CD4-positive, CD25-positive, alpha-beta regulatory T cell (primary cell): ENCODE results near the gene CA12. TPM values are rescaled to one million over a fixed set of nuclear protein-coding genes. Genes with fewer than 3 reads are reported as not detected.
A peak's percentile ranks its signal among the peaks of the same experiment; 100 is the strongest.

Experiments
- ATAC-seq, 2 donors: fragments of 150-1000 bp; cut with Tn5 transposase; one replicate each; pipeline ENCODE4 v1.10.0; 2021; ENCODE audit warnings: low read depth in 2 of 2, moderate number of reproducible peaks in 2 of 2, moderate library complexity in 1 of 2
- DNase-seq, 3 donors: peaks; one replicate each; pipeline versions ENCODE4 v3.0.0 to v3.0.0-alpha.2; 2012 to 2022; ENCODE audit warnings: mixed read lengths in 1 of 3
- H3K27ac ChIP-seq: one replicate; pipeline ENCODE4 v1.7.0; 2013; ENCODE audit warnings: mild to moderate bottlenecking, low read length; ENCODE audit not compliant: insufficient read depth, poor library complexity, severe bottlenecking
- H3K27me3 ChIP-seq: one replicate; pipeline ENCODE4 v1.7.0; 2013; ENCODE audit warnings: low read length; ENCODE audit not compliant: control insufficient read depth, insufficient read depth
- H3K36me3 ChIP-seq: one replicate; pipeline ENCODE4 v1.7.0; 2013; ENCODE audit warnings: mild to moderate bottlenecking, low read length, moderate library complexity; ENCODE audit not compliant: control insufficient read depth, insufficient read depth
- H3K4me1 ChIP-seq: 2 replicates; pipeline ENCODE4 v1.7.0; 2013; ENCODE audit warnings: mild to moderate bottlenecking, low read length; ENCODE audit not compliant: insufficient read depth, control insufficient read depth, poor library complexity, severe bottlenecking
- H3K4me3 ChIP-seq: one replicate; pipeline ENCODE4 v1.7.0; 2013; ENCODE audit warnings: low read depth, mild to moderate bottlenecking, low read length, moderate library complexity
- H3K9me3 ChIP-seq, 2 experiments: 1 replicate in 1 of 2; 2 replicates in 1 of 2; pipeline ENCODE4 v1.7.0; 2013; ENCODE audit warnings: low read length in 2 of 2, mild to moderate bottlenecking in 1 of 2, moderate library complexity in 1 of 2; ENCODE audit not compliant: control insufficient read depth in 2 of 2
- H3K27ac Mint-ChIP-seq, 3 donors: one replicate each; pipeline ENCODE4 v1.8.0; 2020 to 2022; ENCODE audit warnings: mild to moderate bottlenecking in 3 of 3, mixed read lengths in 3 of 3, moderate library complexity in 2 of 3
- H3K27me3 Mint-ChIP-seq: one replicate; pipeline ENCODE4 v1.8.0; 2022; ENCODE audit warnings: mild to moderate bottlenecking, mixed read lengths
- H3K36me3 Mint-ChIP-seq: one replicate; pipeline ENCODE4 v1.8.0; 2020; ENCODE audit warnings: mixed read lengths
- H3K4me1 Mint-ChIP-seq, 4 donors: one replicate each; pipeline ENCODE4 v1.8.0; 2020 to 2022; ENCODE audit warnings: mixed read lengths in 4 of 4, mild to moderate bottlenecking in 1 of 4
- H3K4me3 Mint-ChIP-seq, 4 donors: one replicate each; pipeline ENCODE4 v1.8.0; 2020 to 2022; ENCODE audit warnings: mild to moderate bottlenecking in 4 of 4, mixed read lengths in 4 of 4, moderate library complexity in 3 of 4
- H3K9me3 Mint-ChIP-seq, 7 donors: one replicate each; pipeline ENCODE4 v1.8.0; 2020 to 2022; ENCODE audit warnings: mixed read lengths in 7 of 7, mild to moderate bottlenecking in 3 of 7, moderate library complexity in 2 of 7
- polyA plus RNA-seq, 4 donors: library from polyadenylated mRNA; unstranded; fragments of 300-500 nt; fragmentation: Illumina TruSeq; gene quantifications; one replicate each; pipeline ENCODE4 v1.2.3, GENCODE V29; 2021
- total RNA-seq: library from RNA; stranded (reverse); gene quantifications from one replicate; pipeline ENCODE4 v1.2.3, GENCODE V29; 2022

The CA12 gene
- total and polyA plus RNA-seq, 5 donors from 2014 or later = not detected

GRCh38 chr15:63288778-63289378 lies 92.8 kb downstream of the CA12 start:
- Mint-ChIP-seq H3K36me3 (peaks cover 34% of the 10 kb centered on the region), H3K9me3 (no peaks in the 10 kb centered on the region), H3K4me1 (peaks cover 6 to 14% (median 8%) of the 10 kb centered on the region in 4 donors), H3K27me3 (no peaks in the 10 kb centered on the region), H3K27ac (peak overlapping the region in 2 of 3 donors; percentile 8 to 54), H3K4me3 (no peak overlapping the region)
- Histone ChIP-seq H3K4me3 (peak overlapping the region; percentile 28), H3K9me3 (no peaks in the 10 kb centered on the region), H3K27ac (no peak overlapping the region), H3K36me3 (peaks cover 9% of the 10 kb centered on the region), H3K4me1 (no peaks in the 10 kb centered on the region), H3K27me3 (no peaks in the 10 kb centered on the region)
- DNase-seq (peak in 2 of 3 donors; percentile 56 to 68), ATAC-seq (peak in 1 of 2 donors; percentile 58)

- Mint-ChIP-seq H3K36me3 (peaks cover 35% of the 10 kb centered on the region), H3K4me1 (peaks cover 7 to 18% (median 12%) of the 10 kb centered on the region in 4 donors), H3K4me3 (no peak overlapping the region), H3K27ac (peak overlapping the region in 2 of 3 donors; percentile 8 to 54), H3K9me3 (no peaks in the 10 kb centered on the region), H3K27me3 (no peaks in the 10 kb centered on the region)
- no peak overlapping the region for H3K27ac ChIP-seq
- peak overlapping the region; percentile 28 for H3K4me3 ChIP-seq
- no peaks in the 10 kb centered on the region for H3K27me3 ChIP-seq
- H3K4me1 ChIP-seq = no peaks in the 10 kb centered on the region
- H3K9me3 ChIP-seq = no peaks in the 10 kb centered on the region
- ATAC-seq (no peak), DNase-seq (no peak)
- peaks cover 12% of the 10 kb centered on the region for H3K36me3 ChIP-seq
Measured at GRCh38 chr15:63288342-63288741, 93.3 kb downstream of the CA12 start.

GRCh38 chr15:63287109-63287508 lies 94.5 kb downstream of the CA12 start:
- H3K27ac Mint-ChIP-seq = peak overlapping the region in 1 of 3 donors; percentile 35
- DNase-seq = no peak
- H3K36me3 ChIP-seq = peaks cover 12% of the 10 kb centered on the region
- peaks cover 7 to 20% (median 13%) of the 10 kb centered on the region in 4 donors for H3K4me1 Mint-ChIP-seq
- H3K9me3 Mint-ChIP-seq = no peaks in the 10 kb centered on the region
- no peaks in the 10 kb centered on the region for H3K9me3 ChIP-seq
- H3K27me3 Mint-ChIP-seq = no peaks in the 10 kb centered on the region
- H3K27me3 ChIP-seq = no peaks in the 10 kb centered on the region
- no peak overlapping the region for H3K27ac ChIP-seq
- ATAC-seq = no peak
- no peak overlapping the region for H3K4me3 Mint-ChIP-seq
- no peaks in the 10 kb centered on the region for H3K4me1 ChIP-seq
- H3K36me3 Mint-ChIP-seq = peaks cover 33% of the 10 kb centered on the region
- no peak overlapping the region for H3K4me3 ChIP-seq

- no peak overlapping the region for H3K4me3 ChIP-seq
- Mint-ChIP-seq H3K4me3 (no peak overlapping the region), H3K4me1 (peaks cover 8 to 17% (median 13%) of the 10 kb centered on the region in 4 donors), H3K9me3 (no peaks in the 10 kb centered on the region), H3K27ac (no peak overlapping the region), H3K36me3 (peaks cover 33% of the 10 kb centered on the region), H3K27me3 (no peaks in the 10 kb centered on the region)
- H3K36me3 ChIP-seq = peaks cover 12% of the 10 kb centered on the region
- H3K4me1 ChIP-seq = no peaks in the 10 kb centered on the region
- no peak for ATAC-seq
- H3K27me3 ChIP-seq = no peaks in the 10 kb centered on the region
- no peak overlapping the region for H3K27ac ChIP-seq
- no peaks in the 10 kb centered on the region for H3K9me3 ChIP-seq
- DNase-seq = no peak
Measured at GRCh38 chr15:63284335-63284734, 97.3 kb downstream of the CA12 start.

- H3K4me3 Mint-ChIP-seq = no peak overlapping the region
- ATAC-seq (no peak), DNase-seq (no peak)
- H3K4me3 ChIP-seq = no peak overlapping the region
- H3K27ac ChIP-seq = no peak overlapping the region
- H3K36me3 Mint-ChIP-seq = peaks cover 28% of the 10 kb centered on the region
- H3K9me3 Mint-ChIP-seq = no peaks in the 10 kb centered on the region
- no peaks in the 10 kb centered on the region for H3K27me3 Mint-ChIP-seq
- H3K9me3 ChIP-seq = no peaks in the 10 kb centered on the region
- no peaks in the 10 kb centered on the region for H3K27me3 ChIP-seq
- H3K4me1 Mint-ChIP-seq = peaks cover 7 to 20% (median 16%) of the 10 kb centered on the region in 4 donors
- H3K36me3 ChIP-seq = peaks cover 9% of the 10 kb centered on the region
- peaks cover 5% of the 10 kb centered on the region for H3K4me1 ChIP-seq
- no peak overlapping the region for H3K27ac Mint-ChIP-seq
Measured at GRCh38 chr15:63283126-63283525, 98.5 kb downstream of the CA12 start.

- Histone ChIP-seq H3K4me3 (peak overlapping the region; percentile 83), H3K27me3 (no peaks in the 10 kb centered on the region), H3K27ac (peak overlapping the region; percentile 76), H3K9me3 (no peaks in the 10 kb centered on the region), H3K4me1 (peaks cover 25% of the 10 kb centered on the region), H3K36me3 (no peaks in the 10 kb centered on the region)
- peak overlapping the region; percentile 86 to 92 (median 87) for H3K4me3 Mint-ChIP-seq
- no peaks in the 10 kb centered on the region for H3K9me3 Mint-ChIP-seq
- H3K36me3 Mint-ChIP-seq = no peaks in the 10 kb centered on the region
- peak in 1 of 2 donors; percentile 9 for ATAC-seq
- no peaks in the 10 kb centered on the region for H3K27me3 Mint-ChIP-seq
- peaks cover 7 to 44% (median 32%) of the 10 kb centered on the region in 4 donors for H3K4me1 Mint-ChIP-seq
- H3K27ac Mint-ChIP-seq = peak overlapping the region; percentile 69 to 84 (median 83)
- peak in 1 of 3 donors; percentile 10 for DNase-seq
Measured at GRCh38 chr15:63277893-63278456, 103.7 kb downstream of the CA12 start.

GRCh38 chr15:63277038-63277892 lies 104.4 kb downstream of the CA12 start, which contains the start of gene APH1B:
APH1B (plus strand) TSS chr15:63277605; CDS start chr15:63277624, 19 bp downstream.
- H3K4me1 Mint-ChIP-seq = peaks cover 7 to 44% (median 35%) of the 10 kb centered on the region in 4 donors
- no peaks in the 10 kb centered on the region for H3K27me3 Mint-ChIP-seq

More at GRCh38 chr15:63277038-63277892, 104.4 kb downstream of the CA12 start, which contains the start of gene APH1B:
- DNase-seq = peak; percentile 76 to 85 (median 85)
- Mint-ChIP-seq H3K36me3 (no peaks in the 10 kb centered on the region), H3K27ac (peak within 1 kb of the TSS; percentile 86 to 95 (median 93)), H3K9me3 (no peaks in the 10 kb centered on the region), H3K4me3 (peak within 1 kb of the TSS; percentile 86 to 94 (median 90))
- peak; percentile 83 to 85 for ATAC-seq
- Histone ChIP-seq H3K36me3 (no peaks in the 10 kb centered on the region), H3K4me1 (peaks cover 25% of the 10 kb centered on the region), H3K27me3 (no peaks in the 10 kb centered on the region), H3K9me3 (no peaks in the 10 kb centered on the region), H3K4me3 (peak within 1 kb of the TSS; percentile 83), H3K27ac (peak within 1 kb of the TSS; percentile 76)
